Choroid plexus epithelial cell (primary cell): ENCODE results near the gene CHFR.
A peak's percentile ranks its signal among the peaks of the same experiment; 100 is the strongest.
"Not testable (repeated sequence)": the region's sequence is repeated elsewhere in the genome, so short reads cannot be mapped to it uniquely, and the experiment has no call there.

Experiments used
- DNase-seq: peaks from one replicate; pipeline ENCODE4 v3.0.0-alpha.2; 2010; ENCODE audit warnings: low read depth
- H3K4me3 ChIP-seq: 2 replicates; pipeline ENCODE4 v1.5.1; 2011; ENCODE audit warnings: low read depth, mild to moderate bottlenecking, control low read depth, low read length, moderate library complexity
- TF ChIP-seq, protein P1 (sequence below): conservative IDR thresholded peaks from 2 replicates; pipeline ENCODE4 v1.5.1; 2011; ENCODE audit warnings: low read depth, mild to moderate bottlenecking, control low read depth, inconsistent platforms, low read length, moderate library complexity

Gene CHFR

GRCh38 chr12:132887513-132888351 lies at the start of gene CHFR:
TSS of gene CHFR (minus strand) at chr12:132887605. CDS start at chr12:132887328, 277 bp downstream.
- peak; percentile 99 for DNase-seq
- TF ChIP-seq, protein P1, sequence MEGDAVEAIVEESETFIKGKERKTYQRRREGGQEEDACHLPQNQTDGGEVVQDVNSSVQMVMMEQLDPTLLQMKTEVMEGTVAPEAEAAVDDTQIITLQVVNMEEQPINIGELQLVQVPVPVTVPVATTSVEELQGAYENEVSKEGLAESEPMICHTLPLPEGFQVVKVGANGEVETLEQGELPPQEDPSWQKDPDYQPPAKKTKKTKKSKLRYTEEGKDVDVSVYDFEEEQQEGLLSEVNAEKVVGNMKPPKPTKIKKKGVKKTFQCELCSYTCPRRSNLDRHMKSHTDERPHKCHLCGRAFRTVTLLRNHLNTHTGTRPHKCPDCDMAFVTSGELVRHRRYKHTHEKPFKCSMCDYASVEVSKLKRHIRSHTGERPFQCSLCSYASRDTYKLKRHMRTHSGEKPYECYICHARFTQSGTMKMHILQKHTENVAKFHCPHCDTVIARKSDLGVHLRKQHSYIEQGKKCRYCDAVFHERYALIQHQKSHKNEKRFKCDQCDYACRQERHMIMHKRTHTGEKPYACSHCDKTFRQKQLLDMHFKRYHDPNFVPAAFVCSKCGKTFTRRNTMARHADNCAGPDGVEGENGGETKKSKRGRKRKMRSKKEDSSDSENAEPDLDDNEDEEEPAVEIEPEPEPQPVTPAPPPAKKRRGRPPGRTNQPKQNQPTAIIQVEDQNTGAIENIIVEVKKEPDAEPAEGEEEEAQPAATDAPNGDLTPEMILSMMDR, result no peak
- peak within 1 kb of the TSS; percentile 72 for H3K4me3 ChIP-seq

DNA sequence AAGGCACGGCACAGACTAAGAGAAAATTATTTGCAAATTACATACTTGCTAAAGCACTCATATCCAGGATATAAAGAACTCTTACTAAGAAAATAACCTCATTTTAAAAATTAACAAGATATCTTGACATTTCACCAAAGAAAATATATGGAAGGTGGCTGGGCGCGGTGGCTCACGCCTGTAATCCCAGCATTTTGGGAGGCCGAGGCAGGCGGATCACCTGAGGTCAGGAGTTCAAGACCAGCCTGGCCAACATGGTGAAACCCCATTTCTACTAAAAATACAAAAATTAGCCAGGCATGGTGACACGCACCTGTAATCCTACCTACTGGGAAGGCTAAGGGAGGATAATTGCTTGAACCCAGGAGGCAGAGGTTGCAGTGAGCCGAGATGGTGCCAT lies 49.5 kb upstream of the CHFR start:
- not testable (repeated sequence) for DNase-seq, H3K4me3 ChIP-seq

DNA sequence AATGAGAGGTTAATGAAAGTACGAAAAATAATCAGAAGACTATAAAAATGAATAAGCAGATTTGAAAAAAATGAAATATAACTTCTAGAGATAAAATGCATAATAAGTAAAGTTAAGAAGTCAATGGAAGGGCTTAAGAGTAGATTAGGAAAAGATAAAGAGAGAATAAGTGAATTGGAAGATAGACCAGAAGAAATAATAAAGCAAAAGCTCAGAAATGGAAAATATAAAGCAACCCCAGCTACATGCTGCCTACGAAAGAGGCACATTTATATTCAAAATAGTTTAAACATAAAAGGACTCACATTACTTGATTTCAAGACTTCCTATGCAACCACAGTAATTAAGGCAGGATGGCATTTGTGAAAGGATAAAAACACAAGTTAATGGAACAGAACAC lies 48.8 kb upstream of the CHFR start:
- TF ChIP-seq, protein P1, result no peak
- no peak for DNase-seq
- H3K4me3 ChIP-seq, result no peak overlapping the region

- no peak overlapping the region for H3K4me3 ChIP-seq
- TF ChIP-seq, protein P1, result no peak
- DNase-seq, result peak; percentile 2
Measured at GRCh38 chr12:132926415-132926833, 39.0 kb upstream of the CHFR start.

GRCh38 chr12:132925597-132926414 lies 38.4 kb upstream of the CHFR start:
- no peak overlapping the region for H3K4me3 ChIP-seq
- TF ChIP-seq, protein P1, result no peak

GRCh38 chr12:132924356-132924755 lies 37.0 kb upstream of the CHFR start:
- TF ChIP-seq, protein P1, result no peak
- no peak overlapping the region for H3K4me3 ChIP-seq
- no peak for DNase-seq

More at GRCh38 chr12:132925597-132926414, 38.4 kb upstream of the CHFR start:
- peak; percentile 4 for DNase-seq

GRCh38 chr12:132923356-132923909 lies 36.0 kb upstream of the CHFR start:
- H3K4me3 ChIP-seq, result no peak overlapping the region
- TF ChIP-seq, protein P1, result no peak
- DNase-seq, result no peak
